Measurements from ENCODE around the gene CYP3A5.

GRCh38 chr7:99669782-99670181 lies 10.0 kb downstream of the CYP3A5 start:
- TF ChIP-seq CTCF (IDR thresholded peaks at IDR 0.05; ENCODE audit: poor library complexity), result no peak
- TF ChIP-seq EZH2phosphoT487 (IDR thresholded peaks at IDR 0.05; ENCODE audit: low read depth, severe bottlenecking, unreplicated experiment), result no peak
- no peak for TF ChIP-seq EZH2 (IDR thresholded peaks at IDR 0.05; ENCODE audit: borderline replicate concordance)
